Mesendoderm (in vitro differentiated cells): Measurements from ENCODE around the gene OGDH.

Experiments used
- DNase-seq: peaks from one replicate; pipeline ENCODE4 v3.0.0; 2013
- H2AK5ac ChIP-seq: 2 replicates; pipeline ENCODE4 v1.6.1; 2013; ENCODE audit warnings: low read length, inconsistent platforms
- H2BK120ac ChIP-seq: 2 replicates; pipeline ENCODE4 v1.6.1; 2013; ENCODE audit warnings: low read depth, mild to moderate bottlenecking, low read length, moderate library complexity, mixed read lengths
- H2BK15ac ChIP-seq: replicated peaks from 2 replicates; pipeline ENCODE4 v1.6.1; 2013; ENCODE audit warnings: low read depth, mild to moderate bottlenecking, moderate library complexity
- H2BK5ac ChIP-seq: 2 replicates; pipeline ENCODE4 v1.6.1; 2013; ENCODE audit warnings: low read length, inconsistent platforms
- H3K18ac ChIP-seq: 2 replicates; pipeline ENCODE4 v1.6.1; 2013; ENCODE audit warnings: mild to moderate bottlenecking, low read length, mixed read lengths
- H3K23ac ChIP-seq: one replicate; pipeline ENCODE4 v1.6.1; 2013; ENCODE audit warnings: low read length
- H3K27ac ChIP-seq: 2 replicates; pipeline ENCODE4 v1.5.1; 2013; ENCODE audit warnings: low read depth, mild to moderate bottlenecking, inconsistent platforms, low read length, moderate library complexity
- H3K27me3 ChIP-seq: 2 replicates; pipeline ENCODE4 v1.6.1; 2013; ENCODE audit warnings: low read length, control low read depth, mild to moderate bottlenecking, inconsistent platforms; ENCODE audit not compliant: insufficient read depth, poor library complexity
- H3K36me3 ChIP-seq: 2 replicates; pipeline ENCODE4 v1.6.1; 2013; ENCODE audit warnings: low read length, inconsistent platforms; ENCODE audit not compliant: control insufficient read depth, insufficient read depth
- H3K4ac ChIP-seq: one replicate; pipeline ENCODE4 v1.6.1; 2013; ENCODE audit warnings: low read depth, mild to moderate bottlenecking, low read length, moderate library complexity
- H3K4me1 ChIP-seq: 2 replicates; pipeline ENCODE4 v1.6.1; 2013; ENCODE audit warnings: low read depth, low read length, inconsistent platforms; ENCODE audit not compliant: control insufficient read depth
- H3K4me2 ChIP-seq: 2 replicates; pipeline ENCODE4 v1.6.1; 2013; ENCODE audit warnings: low read length
- H3K4me3 ChIP-seq: 2 replicates; pipeline ENCODE4 v1.5.1; 2013; ENCODE audit warnings: mild to moderate bottlenecking, low read length
- H3K56ac ChIP-seq: one replicate; pipeline ENCODE4 v1.6.1; 2013; ENCODE audit warnings: low read length
- H3K79me1 ChIP-seq: 2 replicates; pipeline ENCODE4 v1.6.1; 2013; ENCODE audit warnings: low read length, inconsistent platforms
- H3K79me2 ChIP-seq: 2 replicates; pipeline ENCODE4 v1.6.1; 2013; ENCODE audit warnings: mild to moderate bottlenecking, low read length; ENCODE audit not compliant: control insufficient read depth, insufficient read depth
- H3K9ac ChIP-seq: 2 replicates; pipeline ENCODE4 v1.6.1; 2013; ENCODE audit warnings: low read length, inconsistent platforms
- H4K5ac ChIP-seq: one replicate; pipeline ENCODE4 v1.6.1; 2013; ENCODE audit warnings: low read length
- H4K8ac ChIP-seq: one replicate; pipeline ENCODE4 v1.6.1; 2013; ENCODE audit warnings: low read depth, mild to moderate bottlenecking, control low read depth, low read length, moderate library complexity
- WGBS: extraction: QIAGEN DNeasy Blood & Tissue Kit; methylation state at CpG from one replicate; pipeline ENCODE4 v1.1.7; 2013; ENCODE audit warnings: low lambda C conversion rate, missing lambda C conversion rate; ENCODE audit not compliant: insufficient coverage; ENCODE audit errors: extremely low coverage; 5-methylcytosine and 5-hydroxymethylcytosine counted together

The OGDH gene

GRCh38 chr7:44665531-44666213 lies 59.2 kb downstream of the OGDH start:
- WGBS: no CpG with 5 or more reads among the region's 9 CpGs
- no peak overlapping the region for H3K23ac ChIP-seq
- no peaks in the 10 kb centered on the region for H3K36me3 ChIP-seq
- no peak overlapping the region for H3K27ac ChIP-seq
- H3K27me3 ChIP-seq: no peaks in the 10 kb centered on the region
- no peak overlapping the region for H2BK120ac ChIP-seq
- H3K4me1 ChIP-seq: no peaks in the 10 kb centered on the region
- no peak overlapping the region for H3K4me3 ChIP-seq
- H3K56ac ChIP-seq: no peak overlapping the region
- DNase-seq: peak; percentile 5
- H2BK5ac ChIP-seq: no peak overlapping the region
- no peak overlapping the region for H3K4ac ChIP-seq
- H3K79me2 ChIP-seq: no peaks in the 10 kb centered on the region
- H2BK15ac ChIP-seq: no peak overlapping the region
- H2AK5ac ChIP-seq: no peak overlapping the region
- no peak overlapping the region for H4K8ac ChIP-seq
- no peak overlapping the region for H3K18ac ChIP-seq
- H3K79me1 ChIP-seq: peaks cover 2% of the 10 kb centered on the region
- H3K9ac ChIP-seq: no peak overlapping the region
- H3K4me2 ChIP-seq: no peak overlapping the region
- H4K5ac ChIP-seq: no peak overlapping the region

GRCh38 chr7:44666566-44666965 lies 60.1 kb downstream of the OGDH start:
- no peak overlapping the region for H4K5ac ChIP-seq
- H3K56ac ChIP-seq: no peak overlapping the region
- H3K4me3 ChIP-seq: no peak overlapping the region
- peaks cover 2% of the 10 kb centered on the region for H3K79me1 ChIP-seq
- H3K27me3 ChIP-seq: no peaks in the 10 kb centered on the region
- H3K4me1 ChIP-seq: no peaks in the 10 kb centered on the region
- H3K9ac ChIP-seq: no peak overlapping the region
- no peak overlapping the region for H2BK120ac ChIP-seq
- no peak overlapping the region for H2BK5ac ChIP-seq
- H3K79me2 ChIP-seq: no peaks in the 10 kb centered on the region
- H2BK15ac ChIP-seq: no peak overlapping the region
- no peak overlapping the region for H3K4ac ChIP-seq
- H3K36me3 ChIP-seq: no peaks in the 10 kb centered on the region
- no peak overlapping the region for H3K4me2 ChIP-seq
- no peak overlapping the region for H3K23ac ChIP-seq
- H2AK5ac ChIP-seq: no peak overlapping the region
- WGBS: no CpG with 5 or more reads among the region's 6 CpGs
- no peak overlapping the region for H3K18ac ChIP-seq
- no peak for DNase-seq
- H4K8ac ChIP-seq: no peak overlapping the region
- no peak overlapping the region for H3K27ac ChIP-seq

- Histone ChIP-seq H3K4me2 (no peak overlapping the region), H2BK120ac (no peak overlapping the region), H3K79me2 (no peaks in the 10 kb centered on the region), H2BK15ac (no peak overlapping the region), H3K36me3 (no peaks in the 10 kb centered on the region), H3K23ac (no peak overlapping the region), H4K8ac (no peak overlapping the region), H3K27ac (no peak overlapping the region), H3K4ac (no peak overlapping the region), H4K5ac (no peak overlapping the region), H3K18ac (no peak overlapping the region), H3K9ac (no peak overlapping the region), H3K4me1 (no peaks in the 10 kb centered on the region), H3K27me3 (no peaks in the 10 kb centered on the region), H3K4me3 (no peak overlapping the region), H2BK5ac (no peak overlapping the region), H3K56ac (no peak overlapping the region), H3K79me1 (peaks cover 2% of the 10 kb centered on the region), H2AK5ac (no peak overlapping the region)
- DNase-seq: no peak
- no CpG with 5 or more reads among the region's 3 CpGs for WGBS
These were observed 60.8 kb downstream of the OGDH start for GRCh38 chr7:44667190-44667589.

GRCh38 chr7:44671069-44671468 lies 64.6 kb downstream of the OGDH start:
- no peak overlapping the region for H3K4me3 ChIP-seq
- H2BK15ac ChIP-seq: no peak overlapping the region
- no peak overlapping the region for H4K8ac ChIP-seq
- H3K56ac ChIP-seq: no peak overlapping the region
- H3K27me3 ChIP-seq: no peaks in the 10 kb centered on the region
- H3K4ac ChIP-seq: no peak overlapping the region
- peaks cover 5% of the 10 kb centered on the region for H3K36me3 ChIP-seq
- no peak overlapping the region for H4K5ac ChIP-seq
- H3K9ac ChIP-seq: no peak overlapping the region
- WGBS: no CpG with 5 or more reads among the region's 1 CpG
- H3K4me1 ChIP-seq: no peaks in the 10 kb centered on the region
- H2BK5ac ChIP-seq: no peak overlapping the region
- no peak overlapping the region for H2BK120ac ChIP-seq
- no peaks in the 10 kb centered on the region for H3K79me2 ChIP-seq
- H3K79me1 ChIP-seq: no peaks in the 10 kb centered on the region
- no peak overlapping the region for H3K4me2 ChIP-seq
- H3K18ac ChIP-seq: no peak overlapping the region
- H2AK5ac ChIP-seq: no peak overlapping the region
- DNase-seq: no peak
- no peak overlapping the region for H3K23ac ChIP-seq
- no peak overlapping the region for H3K27ac ChIP-seq

- Histone ChIP-seq H2AK5ac (no peak overlapping the region), H2BK120ac (no peak overlapping the region), H3K4me1 (no peaks in the 10 kb centered on the region), H3K23ac (no peak overlapping the region), H3K4me3 (no peak overlapping the region), H3K27ac (no peak overlapping the region), H3K27me3 (no peaks in the 10 kb centered on the region), H2BK15ac (no peak overlapping the region), H3K18ac (no peak overlapping the region), H2BK5ac (no peak overlapping the region), H3K79me1 (no peaks in the 10 kb centered on the region), H3K9ac (no peak overlapping the region), H3K56ac (no peak overlapping the region), H3K79me2 (no peaks in the 10 kb centered on the region), H4K8ac (no peak overlapping the region), H3K4ac (no peak overlapping the region), H4K5ac (no peak overlapping the region), H3K36me3 (peaks cover 6% of the 10 kb centered on the region), H3K4me2 (no peak overlapping the region)
- WGBS: no CpG with 5 or more reads among the region's 2 CpGs
- DNase-seq: no peak
These were observed 66.9 kb downstream of the OGDH start for GRCh38 chr7:44673324-44673723.

GRCh38 chr7:44673771-44674170 lies 67.3 kb downstream of the OGDH start:
- no peak overlapping the region for H3K56ac ChIP-seq
- no peak overlapping the region for H3K4ac ChIP-seq
- H2BK15ac ChIP-seq: no peak overlapping the region
- no peak overlapping the region for H2AK5ac ChIP-seq
- no peak overlapping the region for H3K18ac ChIP-seq
- no peak for DNase-seq
- no peak overlapping the region for H4K8ac ChIP-seq
- no CpG with 5 or more reads among the region's 6 CpGs for WGBS
- peaks cover 7% of the 10 kb centered on the region for H3K36me3 ChIP-seq
- no peaks in the 10 kb centered on the region for H3K27me3 ChIP-seq
- no peaks in the 10 kb centered on the region for H3K79me2 ChIP-seq
- no peak overlapping the region for H2BK5ac ChIP-seq
- no peak overlapping the region for H3K4me2 ChIP-seq
- no peak overlapping the region for H3K23ac ChIP-seq
- H2BK120ac ChIP-seq: no peak overlapping the region
- no peak overlapping the region for H3K9ac ChIP-seq
- no peak overlapping the region for H4K5ac ChIP-seq
- H3K79me1 ChIP-seq: no peaks in the 10 kb centered on the region
- no peak overlapping the region for H3K4me3 ChIP-seq
- no peak overlapping the region for H3K27ac ChIP-seq
- H3K4me1 ChIP-seq: no peaks in the 10 kb centered on the region
